HUES64 (cell line): ENCODE data around the gene TSPAN8.

Source experiments
- H3K27ac ChIP-seq: 2 replicates; pipeline ENCODE4 v1.7.0; 2013; ENCODE audit warnings: low read depth, low read length, inconsistent platforms
- H3K27me3 ChIP-seq: 2 replicates; pipeline ENCODE4 v1.6.1; 2013; ENCODE audit warnings: mild to moderate bottlenecking, low read length; ENCODE audit not compliant: insufficient read depth
- H3K36me3 ChIP-seq: 2 replicates; pipeline ENCODE4 v1.6.1; 2013; ENCODE audit warnings: mild to moderate bottlenecking, low read length; ENCODE audit not compliant: insufficient read depth
- H3K4me1 ChIP-seq: 2 replicates; pipeline ENCODE4 v1.6.1; 2013; ENCODE audit warnings: mild to moderate bottlenecking, low read length, moderate library complexity; ENCODE audit not compliant: insufficient read depth
- H3K4me3 ChIP-seq: 2 replicates; pipeline ENCODE4 v1.5.1; 2013; ENCODE audit warnings: mild to moderate bottlenecking, low read length, moderate library complexity
- H3K9ac ChIP-seq: 2 replicates; pipeline ENCODE4 v1.6.1; 2013; ENCODE audit warnings: mild to moderate bottlenecking, low read depth, low read length
- H3K9me3 ChIP-seq: 2 replicates; pipeline ENCODE4 v1.6.1; 2013; ENCODE audit warnings: low read depth, low read length; ENCODE audit not compliant: insufficient read depth
- WGBS: fragments of 150-250, 120-280 bp; methylation state at CpG from one replicate; pipeline ENCODE4 v1.1.7; 2013; ENCODE audit warnings: missing lambda C conversion rate; 5-methylcytosine and 5-hydroxymethylcytosine counted together

Gene TSPAN8

DNA sequence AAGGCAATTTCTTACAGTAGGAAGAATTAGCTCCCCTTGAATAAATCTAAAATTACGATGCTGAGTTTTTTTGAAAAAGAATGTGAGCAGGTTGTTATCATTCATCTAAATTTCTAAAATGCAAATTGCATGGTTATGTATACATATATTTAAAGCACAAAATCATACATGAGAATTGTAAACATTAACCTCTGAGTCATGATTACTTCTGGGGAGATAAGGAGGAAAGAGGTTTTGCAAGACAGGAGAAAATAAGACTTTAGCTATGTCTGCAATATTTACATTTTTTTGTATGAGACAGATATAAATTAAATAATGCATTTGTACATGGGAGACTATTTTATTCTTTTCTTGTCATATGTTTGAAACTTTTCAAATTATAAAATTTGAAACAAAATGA, 72.2 kb downstream of the TSPAN8 start:
- no peaks in the 10 kb centered on the region for H3K27me3 ChIP-seq
- H3K4me3 ChIP-seq: no peak overlapping the region
- 100% methylated on average over 1 of the region's 1 CpG for WGBS
- no peak overlapping the region for H3K9ac ChIP-seq
- H3K36me3 ChIP-seq: no peaks in the 10 kb centered on the region
- H3K27ac ChIP-seq: no peak overlapping the region
- H3K4me1 ChIP-seq: no peaks in the 10 kb centered on the region
- no peaks in the 10 kb centered on the region for H3K9me3 ChIP-seq

DNA sequence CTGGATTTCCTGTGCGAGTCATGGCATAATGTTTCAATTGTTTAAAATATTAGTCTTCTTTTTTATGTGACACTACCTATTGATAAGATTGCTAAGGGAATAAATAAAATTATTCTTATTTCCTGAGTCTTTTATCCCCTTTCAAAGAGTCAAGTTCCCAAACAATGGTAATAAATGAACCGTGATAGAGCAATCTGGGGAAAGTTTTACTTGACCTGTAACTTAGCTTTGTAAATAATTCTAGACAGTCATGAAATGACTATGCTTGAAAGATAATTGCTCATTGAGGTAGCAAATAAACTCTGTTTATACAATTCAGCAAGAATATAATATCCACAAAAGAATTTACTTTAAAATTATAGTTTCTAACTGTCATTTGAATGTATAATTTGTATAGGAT, 82.1 kb downstream of the TSPAN8 start:
- Histone ChIP-seq H3K9ac (no peak overlapping the region), H3K4me1 (no peaks in the 10 kb centered on the region; the same call in 1 of the 2 replicates), H3K36me3 (no peaks in the 10 kb centered on the region), H3K27ac (no peak overlapping the region), H3K27me3 (no peaks in the 10 kb centered on the region), H3K9me3 (no peaks in the 10 kb centered on the region), H3K4me3 (no peak overlapping the region)
- WGBS: 100% methylated on average over 1 of the region's 2 CpGs
